Measurements from ENCODE around the gene STAG1.
"Not testable (repeated sequence)": the region's sequence is repeated elsewhere in the genome, so short reads cannot be mapped to it uniquely, and the experiment has no call there.

STAG1 gene

GRCh38 chr3:136543385-136543784, 208.8 kb downstream of the STAG1 start:
- Mint-ChIP-seq H3K4me3 (no peak overlapping the region), H3K36me3 (ENCODE audit: low read depth) (peaks cover 4% of the 10 kb centered on the region), H3K27me3 (ENCODE audit: low read depth) (no peaks in the 10 kb centered on the region), H3K4me1 (ENCODE audit: low read depth) (no peaks in the 10 kb centered on the region), H3K27ac (no peak overlapping the region), H3K9me3 (no peaks in the 10 kb centered on the region)

- peaks cover 11% of the 10 kb centered on the region for H3K9me3 Mint-ChIP-seq
- no peaks in the 10 kb centered on the region for H3K27me3 Mint-ChIP-seq (ENCODE audit: low read depth)
- H3K27ac Mint-ChIP-seq, result no peak overlapping the region
- H3K36me3 Mint-ChIP-seq (ENCODE audit: low read depth), result peaks cover 14% of the 10 kb centered on the region
- H3K4me1 Mint-ChIP-seq (ENCODE audit: low read depth), result no peaks in the 10 kb centered on the region
- H3K4me3 Mint-ChIP-seq, result no peak overlapping the region
Observed at GRCh38 chr3:136535906-136536305, 216.3 kb downstream of the STAG1 start.

DNA sequence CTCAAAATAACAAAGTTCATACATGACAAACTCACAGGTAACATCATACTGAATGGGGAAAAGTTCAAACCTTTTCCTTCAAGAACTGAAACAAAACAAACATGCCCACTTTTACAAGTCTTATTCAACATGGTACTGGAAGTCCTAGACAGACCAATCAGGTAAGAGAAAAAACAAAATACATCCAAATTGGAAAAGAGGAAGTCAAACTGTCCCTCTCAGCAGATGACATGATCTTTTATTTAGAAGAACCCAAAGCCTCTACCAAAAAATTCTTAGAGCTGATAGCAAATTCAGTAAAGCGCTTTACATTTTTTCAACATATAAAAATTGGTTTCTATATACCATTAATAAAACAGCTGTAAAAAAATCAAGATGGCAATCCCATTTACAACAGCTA, 219.4 kb downstream of the STAG1 start:
- H3K9me3 Mint-ChIP-seq, result peaks cover 30% of the 10 kb centered on the region
- peaks cover 1% of the 10 kb centered on the region for H3K4me1 Mint-ChIP-seq (ENCODE audit: low read depth)
- no peaks in the 10 kb centered on the region for H3K27me3 Mint-ChIP-seq (ENCODE audit: low read depth)
- no peak overlapping the region for H3K4me3 Mint-ChIP-seq
- peaks cover 21% of the 10 kb centered on the region for H3K36me3 Mint-ChIP-seq (ENCODE audit: low read depth)
- no peak overlapping the region for H3K27ac Mint-ChIP-seq

DNA sequence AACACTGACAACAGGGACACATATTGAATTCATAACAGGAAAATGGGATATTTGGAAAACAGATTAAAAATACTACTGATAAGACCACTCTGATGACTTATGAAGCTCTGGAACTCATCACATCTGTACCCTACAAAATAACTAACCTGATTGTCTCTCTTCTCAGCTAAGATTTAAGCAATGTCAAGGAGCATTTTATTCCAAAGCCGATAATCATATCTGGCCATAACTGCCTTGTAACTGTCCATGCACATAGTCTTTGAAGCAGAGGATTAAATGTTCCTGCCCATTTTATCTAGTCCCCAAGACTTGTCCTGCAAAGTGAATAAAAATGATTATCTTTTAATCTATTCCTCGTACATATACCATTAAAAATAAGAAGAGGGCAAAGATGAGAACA, 234.1 kb downstream of the STAG1 start:
- Mint-ChIP-seq H3K27me3 (ENCODE audit: low read depth) (no peaks in the 10 kb centered on the region), H3K9me3 (no peaks in the 10 kb centered on the region), H3K36me3 (ENCODE audit: low read depth) (peaks cover 5% of the 10 kb centered on the region), H3K4me3 (no peak overlapping the region), H3K27ac (no peak overlapping the region), H3K4me1 (ENCODE audit: low read depth) (peaks cover 2% of the 10 kb centered on the region)

DNA sequence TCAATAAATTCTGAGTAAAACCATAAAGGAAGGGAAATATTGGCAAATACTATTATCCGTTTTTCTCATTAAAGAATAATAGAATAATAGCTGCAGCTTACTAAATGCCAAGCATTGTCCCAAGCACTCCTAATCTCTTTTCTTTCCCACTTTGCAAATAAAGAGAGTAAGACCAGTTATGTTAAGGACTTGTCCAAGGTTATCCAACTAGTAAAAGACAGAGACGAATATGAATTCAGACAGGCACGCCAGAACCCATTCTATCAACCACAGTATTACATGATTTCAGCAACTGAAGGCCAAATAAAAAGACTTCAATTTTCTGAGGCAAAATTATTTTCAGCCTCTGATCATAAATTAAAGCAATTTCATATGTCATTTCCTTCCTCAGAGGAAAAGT, 235.5 kb downstream of the STAG1 start:
- Mint-ChIP-seq H3K27ac (no peak overlapping the region), H3K4me1 (ENCODE audit: low read depth) (peaks cover 2% of the 10 kb centered on the region), H3K4me3 (no peak overlapping the region), H3K27me3 (ENCODE audit: low read depth) (no peaks in the 10 kb centered on the region), H3K9me3 (no peaks in the 10 kb centered on the region), H3K36me3 (ENCODE audit: low read depth) (peaks cover 5% of the 10 kb centered on the region)

GRCh38 chr3:136516095-136516494, 236.1 kb downstream of the STAG1 start:
- Mint-ChIP-seq H3K4me3 (no peak overlapping the region), H3K9me3 (no peaks in the 10 kb centered on the region), H3K36me3 (ENCODE audit: low read depth) (peaks cover 6% of the 10 kb centered on the region), H3K27me3 (ENCODE audit: low read depth) (no peaks in the 10 kb centered on the region), H3K27ac (no peak overlapping the region), H3K4me1 (ENCODE audit: low read depth) (peaks cover 2% of the 10 kb centered on the region)

DNA sequence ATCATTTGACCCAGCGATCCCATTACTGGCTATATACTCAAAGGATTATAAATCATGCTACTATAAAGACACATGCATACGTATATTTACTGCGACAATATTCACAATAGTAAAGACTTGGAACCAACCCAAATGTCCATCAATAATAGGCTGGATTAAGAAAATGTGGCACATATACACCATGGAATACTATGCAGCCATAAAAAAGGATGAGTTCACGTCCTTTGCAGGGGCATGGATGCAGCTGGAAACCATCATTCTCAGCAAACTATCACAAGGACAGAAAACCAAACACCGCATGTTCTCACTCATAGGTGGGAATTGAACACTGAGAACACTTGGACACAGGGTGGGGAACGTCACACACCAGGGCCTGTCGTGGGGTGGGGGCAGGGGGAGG, 237.6 kb downstream of the STAG1 start:
- H3K27ac Mint-ChIP-seq; H3K4me3 Mint-ChIP-seq; H3K4me1 Mint-ChIP-seq (ENCODE audit: low read depth); H3K36me3 Mint-ChIP-seq (ENCODE audit: low read depth); H3K27me3 Mint-ChIP-seq (ENCODE audit: low read depth); H3K9me3 Mint-ChIP-seq: not testable (repeated sequence)

DNA sequence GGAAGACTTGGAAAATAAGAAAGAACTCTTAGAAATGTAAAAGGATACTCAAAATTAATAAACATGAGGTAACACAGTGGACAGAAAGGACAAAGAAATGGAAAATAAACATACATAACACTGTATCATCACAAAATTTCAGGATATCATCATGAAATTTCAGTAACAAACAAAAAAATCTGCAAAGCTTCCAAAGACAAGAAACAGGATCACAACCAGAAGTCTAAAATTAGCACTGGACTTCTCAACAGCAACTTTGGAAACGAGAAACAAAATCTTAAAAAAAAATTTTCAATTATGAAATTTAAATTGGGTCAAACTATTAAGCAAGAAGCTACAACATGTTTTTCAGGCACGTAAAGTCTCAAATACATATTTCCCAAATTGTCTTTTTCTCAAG, 238.8 kb downstream of the STAG1 start:
- no peaks in the 10 kb centered on the region for H3K27me3 Mint-ChIP-seq (ENCODE audit: low read depth)
- no peak overlapping the region for H3K4me3 Mint-ChIP-seq
- peaks cover 7% of the 10 kb centered on the region for H3K36me3 Mint-ChIP-seq (ENCODE audit: low read depth)
- no peaks in the 10 kb centered on the region for H3K4me1 Mint-ChIP-seq (ENCODE audit: low read depth)
- no peak overlapping the region for H3K27ac Mint-ChIP-seq
- no peaks in the 10 kb centered on the region for H3K9me3 Mint-ChIP-seq

- peaks cover 7% of the 10 kb centered on the region for H3K36me3 Mint-ChIP-seq (ENCODE audit: low read depth)
- no peaks in the 10 kb centered on the region for H3K27me3 Mint-ChIP-seq (ENCODE audit: low read depth)
- H3K4me3 Mint-ChIP-seq, result no peak overlapping the region
- no peaks in the 10 kb centered on the region for H3K9me3 Mint-ChIP-seq
- H3K27ac Mint-ChIP-seq, result no peak overlapping the region
- no peaks in the 10 kb centered on the region for H3K4me1 Mint-ChIP-seq (ENCODE audit: low read depth)
Observed at GRCh38 chr3:136512381-136512780, 239.8 kb downstream of the STAG1 start.

DNA sequence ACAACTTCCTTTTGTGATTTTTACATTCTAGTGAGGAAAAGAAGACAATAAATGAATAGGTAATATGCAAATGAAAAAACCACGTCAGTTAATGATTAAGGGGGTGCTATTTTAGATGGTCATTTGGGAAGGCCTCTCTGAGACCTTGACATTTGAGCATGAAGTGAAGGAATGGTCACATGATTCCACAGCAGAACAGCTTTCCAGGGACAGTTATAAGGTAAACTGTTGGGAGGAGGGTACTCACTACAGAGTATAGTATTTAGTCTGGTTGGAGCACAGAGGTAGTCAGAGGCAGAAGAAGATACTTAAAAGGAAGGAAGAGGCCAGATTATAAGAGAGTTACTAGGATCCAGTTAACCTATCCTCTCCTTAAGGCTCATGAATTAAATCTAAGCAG, 246.5 kb downstream of the STAG1 start:
- H3K27ac Mint-ChIP-seq, result no peak overlapping the region
- H3K4me1 Mint-ChIP-seq (ENCODE audit: low read depth), result no peaks in the 10 kb centered on the region
- peaks cover 10% of the 10 kb centered on the region for H3K36me3 Mint-ChIP-seq (ENCODE audit: low read depth)
- no peaks in the 10 kb centered on the region for H3K27me3 Mint-ChIP-seq (ENCODE audit: low read depth)
- H3K4me3 Mint-ChIP-seq, result no peak overlapping the region
- H3K9me3 Mint-ChIP-seq, result no peaks in the 10 kb centered on the region

DNA sequence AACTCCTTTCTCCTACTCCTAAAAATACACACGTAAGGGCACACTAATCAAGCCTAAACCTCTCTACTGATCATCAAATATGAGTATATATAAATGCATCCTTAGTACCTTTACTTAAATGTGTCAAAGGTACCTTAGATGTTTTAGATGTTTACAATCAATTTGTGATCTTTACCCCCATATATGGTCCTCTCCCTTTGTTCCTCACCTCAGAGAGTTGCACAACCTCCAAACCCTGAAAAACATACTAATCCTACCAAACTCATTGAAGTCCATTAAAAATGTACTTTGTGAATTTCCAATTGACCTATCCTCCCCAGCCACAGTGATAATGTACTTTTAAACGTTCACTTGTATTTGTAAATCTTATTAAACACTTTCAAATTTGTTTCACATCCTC, 249.1 kb downstream of the STAG1 start:
- no peaks in the 10 kb centered on the region for H3K27me3 Mint-ChIP-seq (ENCODE audit: low read depth)
- H3K36me3 Mint-ChIP-seq (ENCODE audit: low read depth), result peaks cover 10% of the 10 kb centered on the region
- H3K9me3 Mint-ChIP-seq, result no peaks in the 10 kb centered on the region
- H3K4me3 Mint-ChIP-seq, result no peak overlapping the region
- no peak overlapping the region for H3K27ac Mint-ChIP-seq
- H3K4me1 Mint-ChIP-seq (ENCODE audit: low read depth), result no peaks in the 10 kb centered on the region

- H3K4me1 Mint-ChIP-seq (ENCODE audit: low read depth), result no peaks in the 10 kb centered on the region
- H3K4me3 Mint-ChIP-seq, result no peak overlapping the region
- H3K27me3 Mint-ChIP-seq (ENCODE audit: low read depth), result no peaks in the 10 kb centered on the region
- H3K27ac Mint-ChIP-seq, result no peak overlapping the region
- no peaks in the 10 kb centered on the region for H3K9me3 Mint-ChIP-seq
- H3K36me3 Mint-ChIP-seq (ENCODE audit: low read depth), result peaks cover 14% of the 10 kb centered on the region
Observed at GRCh38 chr3:136498919-136499447, 253.2 kb downstream of the STAG1 start.

- no peaks in the 10 kb centered on the region for H3K9me3 Mint-ChIP-seq
- no peak overlapping the region for H3K4me3 Mint-ChIP-seq
- peaks cover 25% of the 10 kb centered on the region for H3K36me3 Mint-ChIP-seq (ENCODE audit: low read depth)
- no peaks in the 10 kb centered on the region for H3K4me1 Mint-ChIP-seq (ENCODE audit: low read depth)
- H3K27ac Mint-ChIP-seq, result no peak overlapping the region
- H3K27me3 Mint-ChIP-seq (ENCODE audit: low read depth), result no peaks in the 10 kb centered on the region
Observed at GRCh38 chr3:136495213-136495612, 257.0 kb downstream of the STAG1 start.

DNA sequence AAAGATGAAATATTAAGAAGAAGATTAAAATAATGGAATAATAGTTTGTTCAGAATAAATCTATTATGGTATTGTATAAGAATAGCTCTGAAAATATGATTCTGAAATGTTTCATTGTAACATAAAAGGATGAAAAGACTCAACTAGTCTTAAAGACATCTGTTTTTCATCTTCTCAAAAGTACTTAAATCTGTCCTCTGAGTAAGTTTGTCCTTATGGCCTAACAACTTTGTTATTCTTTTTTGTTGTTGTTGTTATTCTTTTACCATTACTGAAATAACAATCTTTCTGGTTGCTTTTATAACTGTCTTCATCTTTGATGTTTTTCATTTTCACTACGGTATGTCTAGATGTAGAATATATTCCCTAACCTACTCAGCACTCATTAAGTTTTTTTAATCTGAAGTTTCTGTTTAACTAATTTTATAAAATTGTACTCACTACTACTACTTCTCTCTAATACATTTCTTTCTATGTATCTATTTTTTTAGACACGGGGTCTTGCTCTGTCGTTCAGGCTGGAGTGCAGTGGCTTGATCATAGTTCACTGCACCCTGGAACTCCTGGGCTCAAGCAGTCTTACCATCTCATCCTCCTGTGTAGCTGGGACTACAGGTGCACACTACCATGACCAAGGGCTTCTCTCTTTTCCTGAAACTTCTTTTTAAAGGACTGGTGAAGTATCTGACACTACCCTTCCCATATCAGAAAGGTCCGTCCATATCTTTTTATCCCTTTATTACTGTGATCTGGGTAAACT, 261.4 kb downstream of the STAG1 start:
- Mint-ChIP-seq H3K27ac (no peak overlapping the region), H3K4me1 (ENCODE audit: low read depth) (no peaks in the 10 kb centered on the region), H3K4me3 (no peak overlapping the region), H3K27me3 (ENCODE audit: low read depth) (no peaks in the 10 kb centered on the region), H3K36me3 (ENCODE audit: low read depth) (peaks cover 33% of the 10 kb centered on the region), H3K9me3 (no peaks in the 10 kb centered on the region)

DNA sequence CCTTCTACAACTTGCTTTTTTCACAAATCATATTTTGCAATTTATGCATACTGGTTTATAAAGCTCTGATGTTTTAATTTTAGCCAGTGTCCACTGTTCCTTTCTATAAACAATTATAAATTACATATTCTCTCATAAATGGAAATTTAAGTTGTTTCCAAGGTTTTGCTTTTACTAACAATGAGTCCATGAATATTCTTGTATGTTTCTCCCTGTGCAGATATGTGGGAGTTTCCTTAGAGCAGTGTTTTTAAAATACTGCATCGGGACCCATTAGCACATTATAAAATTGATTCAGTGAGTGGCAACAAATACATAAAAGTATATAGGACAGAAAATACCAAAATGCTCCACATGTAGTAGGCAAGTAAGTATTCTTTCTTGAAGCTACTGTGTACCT, 266.4 kb downstream of the STAG1 start:
- Mint-ChIP-seq H3K9me3 (peaks cover 5% of the 10 kb centered on the region), H3K27ac (no peak overlapping the region), H3K27me3 (ENCODE audit: low read depth) (no peaks in the 10 kb centered on the region), H3K36me3 (ENCODE audit: low read depth) (peaks cover 20% of the 10 kb centered on the region), H3K4me3 (no peak overlapping the region), H3K4me1 (ENCODE audit: low read depth) (no peaks in the 10 kb centered on the region)
